Mesothelial cell of epicardium (in vitro differentiated cells): ENCODE results near the gene SLC9A6. TPM values are rescaled to one million over a fixed set of nuclear protein-coding genes. Genes with fewer than 3 reads are reported as not detected.

Experiments used
- DNase-seq, 2 experiments: peaks; one replicate each; pipeline ENCODE4 v3.0.0; 2021; ENCODE audit warnings: low spot score in 2 of 2; ENCODE audit not compliant: unreplicated experiment in 2 of 2
- H3K27ac Mint-ChIP-seq: 2 replicates; pipeline ENCODE4 v1.8.0; 2021; ENCODE audit warnings: mixed read lengths
- H3K27me3 Mint-ChIP-seq: 2 replicates; pipeline ENCODE4 v1.8.0; 2021; ENCODE audit warnings: low read depth, mixed read lengths
- H3K36me3 Mint-ChIP-seq: 2 replicates; pipeline ENCODE4 v1.8.0; 2021; ENCODE audit warnings: mixed read lengths
- H3K4me1 Mint-ChIP-seq: 2 replicates; pipeline ENCODE4 v1.8.0; 2021; ENCODE audit warnings: mixed read lengths
- H3K4me3 Mint-ChIP-seq: 2 replicates; pipeline ENCODE4 v1.8.0; 2021; ENCODE audit warnings: mild to moderate bottlenecking, moderate library complexity, mixed read lengths
- H3K9me3 Mint-ChIP-seq: 2 replicates; pipeline ENCODE4 v1.8.0; 2021; ENCODE audit warnings: mixed read lengths
- total RNA-seq: library from RNA; stranded (reverse); gene quantifications from 3 replicates; pipeline ENCODE4 v1.2.1, GENCODE V29; 2021
- TF ChIP-seq, protein P1 (sequence below): fragments of 200-600 bp; sonication (generic); IDR thresholded peaks from one replicate; pipeline ENCODE4 v1.5.0; 2021; ENCODE audit warnings: antibody characterized with exemption; ENCODE audit not compliant: unreplicated experiment

Gene SLC9A6
- total RNA-seq, 1 donor from 2014 or later: 14.1 TPM

DNA sequence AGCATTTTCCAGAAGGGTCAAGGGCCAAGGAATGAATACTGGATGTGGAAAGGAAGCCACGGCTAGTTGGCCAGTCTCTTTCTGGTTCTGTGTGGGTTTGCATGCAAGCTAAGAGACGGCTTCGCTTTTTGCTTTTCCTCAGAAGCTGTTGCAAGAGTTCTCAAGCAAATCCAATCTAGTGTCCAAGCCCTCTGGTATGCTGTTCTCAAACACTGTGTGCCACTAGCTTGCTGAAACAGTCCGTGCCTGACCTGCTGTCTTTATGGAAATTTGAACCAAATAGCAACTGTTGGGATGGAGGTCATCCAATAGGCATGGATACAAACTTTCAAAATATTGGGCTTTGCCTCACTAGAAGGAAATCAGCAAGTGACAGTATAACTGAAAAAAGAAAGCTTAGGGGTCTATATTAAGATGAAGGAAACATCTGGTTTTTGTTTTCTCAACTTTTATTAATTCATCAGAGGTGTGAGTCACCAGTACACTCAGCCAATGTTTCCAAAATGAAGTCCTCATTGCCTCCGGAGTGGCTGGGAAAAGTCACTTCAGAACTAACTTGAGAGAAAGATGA lies 70.5 kb downstream of the SLC9A6 start:
- H3K27me3 Mint-ChIP-seq: peaks cover 5% of the 10 kb centered on the region
- no peak overlapping the region for H3K27ac Mint-ChIP-seq
- TF ChIP-seq, protein P1, sequence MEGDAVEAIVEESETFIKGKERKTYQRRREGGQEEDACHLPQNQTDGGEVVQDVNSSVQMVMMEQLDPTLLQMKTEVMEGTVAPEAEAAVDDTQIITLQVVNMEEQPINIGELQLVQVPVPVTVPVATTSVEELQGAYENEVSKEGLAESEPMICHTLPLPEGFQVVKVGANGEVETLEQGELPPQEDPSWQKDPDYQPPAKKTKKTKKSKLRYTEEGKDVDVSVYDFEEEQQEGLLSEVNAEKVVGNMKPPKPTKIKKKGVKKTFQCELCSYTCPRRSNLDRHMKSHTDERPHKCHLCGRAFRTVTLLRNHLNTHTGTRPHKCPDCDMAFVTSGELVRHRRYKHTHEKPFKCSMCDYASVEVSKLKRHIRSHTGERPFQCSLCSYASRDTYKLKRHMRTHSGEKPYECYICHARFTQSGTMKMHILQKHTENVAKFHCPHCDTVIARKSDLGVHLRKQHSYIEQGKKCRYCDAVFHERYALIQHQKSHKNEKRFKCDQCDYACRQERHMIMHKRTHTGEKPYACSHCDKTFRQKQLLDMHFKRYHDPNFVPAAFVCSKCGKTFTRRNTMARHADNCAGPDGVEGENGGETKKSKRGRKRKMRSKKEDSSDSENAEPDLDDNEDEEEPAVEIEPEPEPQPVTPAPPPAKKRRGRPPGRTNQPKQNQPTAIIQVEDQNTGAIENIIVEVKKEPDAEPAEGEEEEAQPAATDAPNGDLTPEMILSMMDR: no peak
- H3K36me3 Mint-ChIP-seq: no peaks in the 10 kb centered on the region
- no peak for DNase-seq
- no peak overlapping the region for H3K4me3 Mint-ChIP-seq
- no peaks in the 10 kb centered on the region for H3K4me1 Mint-ChIP-seq
- peaks cover 14% of the 10 kb centered on the region for H3K9me3 Mint-ChIP-seq

DNA sequence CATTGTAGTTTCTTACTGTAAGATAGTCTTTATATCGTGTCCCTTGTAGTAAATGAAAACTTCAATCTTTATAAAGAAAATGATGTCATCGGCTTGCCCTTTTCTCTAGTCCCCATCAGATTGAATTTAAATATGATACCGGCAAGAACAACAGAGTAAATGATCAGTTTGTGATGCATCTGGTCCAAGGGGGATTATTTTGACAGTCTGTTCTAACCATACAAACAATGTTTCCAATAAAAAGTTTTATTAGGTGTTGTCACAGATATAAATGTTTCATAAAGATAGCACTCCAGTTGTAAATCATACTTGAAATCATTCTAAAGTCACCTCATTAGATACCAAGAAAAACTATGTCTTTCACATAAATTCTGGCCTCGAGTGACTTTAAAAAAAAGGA lies 72.3 kb downstream of the SLC9A6 start:
- Mint-ChIP-seq H3K4me3 (no peak overlapping the region), H3K27ac (no peak overlapping the region), H3K9me3 (peaks cover 8% of the 10 kb centered on the region), H3K36me3 (no peaks in the 10 kb centered on the region), H3K4me1 (no peaks in the 10 kb centered on the region), H3K27me3 (peaks cover 8% of the 10 kb centered on the region)
- TF ChIP-seq, protein P1: no peak
- DNase-seq: no peak

DNA sequence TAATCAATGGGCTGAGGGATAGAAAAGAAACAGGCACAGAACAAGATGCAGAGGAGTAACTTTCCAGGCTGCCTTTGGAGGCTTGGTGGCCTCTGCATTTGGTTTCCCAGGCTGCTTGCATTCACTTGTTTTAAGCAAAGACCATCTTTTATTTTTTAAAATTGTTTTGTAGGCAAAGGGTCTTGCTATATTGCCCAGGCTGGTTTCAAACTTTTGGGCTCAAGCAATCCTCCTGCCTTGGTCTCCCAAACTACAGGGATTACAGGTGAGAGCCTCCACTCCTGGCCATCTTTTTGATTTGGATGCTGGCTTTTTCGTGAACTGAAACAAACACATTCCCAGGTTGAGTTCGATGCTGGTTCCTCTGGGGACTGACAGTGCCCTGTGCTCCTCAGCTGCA lies 74.1 kb downstream of the SLC9A6 start:
- Mint-ChIP-seq H3K4me1 (no peaks in the 10 kb centered on the region), H3K27ac (no peak overlapping the region), H3K36me3 (no peaks in the 10 kb centered on the region), H3K4me3 (no peak overlapping the region), H3K9me3 (peaks cover 8% of the 10 kb centered on the region), H3K27me3 (peaks cover 5% of the 10 kb centered on the region)
- TF ChIP-seq, protein P1: no peak
- DNase-seq: no peak

DNA sequence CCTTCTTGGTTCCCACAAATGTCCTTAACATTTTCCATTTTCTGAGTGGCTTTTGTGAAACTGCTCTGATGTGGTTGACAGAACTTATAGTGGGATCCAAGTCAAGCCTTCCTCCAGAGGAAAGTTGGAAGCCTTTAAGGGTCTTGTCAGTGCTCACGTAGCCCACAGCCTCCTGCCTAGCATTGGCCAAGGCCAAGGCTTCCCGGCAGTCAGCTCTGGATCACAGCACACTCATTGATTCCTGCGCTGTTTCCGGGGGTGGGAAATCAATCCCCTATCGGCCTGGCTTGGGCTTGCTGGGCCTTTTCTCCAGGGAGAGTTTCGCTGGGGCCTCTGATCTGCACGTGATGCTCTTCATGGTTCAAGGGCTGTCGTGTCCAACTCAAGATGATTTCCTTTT lies 76.1 kb downstream of the SLC9A6 start:
- Mint-ChIP-seq H3K4me3 (no peak overlapping the region), H3K9me3 (peaks cover 4% of the 10 kb centered on the region), H3K27me3 (peaks cover 3% of the 10 kb centered on the region), H3K4me1 (no peaks in the 10 kb centered on the region), H3K36me3 (no peaks in the 10 kb centered on the region), H3K27ac (no peak overlapping the region)
- TF ChIP-seq, protein P1: no peak
- no peak for DNase-seq

DNA sequence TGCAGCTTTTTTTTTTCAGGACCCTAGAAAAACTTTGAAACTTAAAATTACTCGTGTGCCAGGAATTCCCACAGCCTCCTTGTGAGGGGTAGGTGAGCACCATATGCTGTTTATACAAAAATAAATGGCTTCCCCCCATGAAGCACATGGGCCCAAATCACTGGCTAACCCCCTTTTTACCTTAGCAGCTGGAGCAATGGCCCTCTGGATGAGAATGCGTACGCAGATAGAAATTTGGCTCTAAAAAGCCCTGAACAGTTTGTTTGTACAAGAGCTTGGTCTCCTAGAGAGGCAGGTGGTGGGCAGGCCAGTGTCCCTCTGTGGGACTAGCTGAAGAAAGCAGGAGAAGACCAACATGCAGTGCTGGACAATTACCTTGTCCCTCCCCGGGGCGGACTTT lies 76.5 kb downstream of the SLC9A6 start:
- Mint-ChIP-seq H3K27ac (no peak overlapping the region), H3K36me3 (no peaks in the 10 kb centered on the region), H3K4me1 (no peaks in the 10 kb centered on the region), H3K9me3 (peaks cover 4% of the 10 kb centered on the region), H3K27me3 (peaks cover 3% of the 10 kb centered on the region), H3K4me3 (no peak overlapping the region)
- DNase-seq: no peak
- TF ChIP-seq, protein P1: no peak
